CD4-positive, CD25-positive, alpha-beta regulatory T cell (primary cell): ENCODE data around the gene ADGRL1. TPM values are rescaled to one million over a fixed set of nuclear protein-coding genes. Genes with fewer than 3 reads are reported as not detected.
"Not testable (repeated sequence)": the region's sequence is repeated elsewhere in the genome, so short reads cannot be mapped to it uniquely, and the experiment has no call there.

ENCODE experiments used
- ATAC-seq, 2 donors: fragments of 150-1000 bp; cut with Tn5 transposase; one replicate each; pipeline ENCODE4 v1.10.0; 2021; ENCODE audit warnings: low read depth in 2 of 2, moderate number of reproducible peaks in 2 of 2, moderate library complexity in 1 of 2
- DNase-seq, 3 donors: peaks; one replicate each; pipeline versions ENCODE4 v3.0.0 to v3.0.0-alpha.2; 2012 to 2022; ENCODE audit warnings: mixed read lengths in 1 of 3
- H3K27ac ChIP-seq: one replicate; pipeline ENCODE4 v1.7.0; 2013; ENCODE audit warnings: mild to moderate bottlenecking, low read length; ENCODE audit not compliant: insufficient read depth, poor library complexity, severe bottlenecking
- H3K27me3 ChIP-seq: one replicate; pipeline ENCODE4 v1.7.0; 2013; ENCODE audit warnings: low read length; ENCODE audit not compliant: control insufficient read depth, insufficient read depth
- H3K36me3 ChIP-seq: one replicate; pipeline ENCODE4 v1.7.0; 2013; ENCODE audit warnings: mild to moderate bottlenecking, low read length, moderate library complexity; ENCODE audit not compliant: control insufficient read depth, insufficient read depth
- H3K4me1 ChIP-seq: 2 replicates; pipeline ENCODE4 v1.7.0; 2013; ENCODE audit warnings: mild to moderate bottlenecking, low read length; ENCODE audit not compliant: insufficient read depth, control insufficient read depth, poor library complexity, severe bottlenecking
- H3K4me3 ChIP-seq: one replicate; pipeline ENCODE4 v1.7.0; 2013; ENCODE audit warnings: low read depth, mild to moderate bottlenecking, low read length, moderate library complexity
- H3K9me3 ChIP-seq, 2 experiments: 1 replicate in 1 of 2; 2 replicates in 1 of 2; pipeline ENCODE4 v1.7.0; 2013; ENCODE audit warnings: low read length in 2 of 2, mild to moderate bottlenecking in 1 of 2, moderate library complexity in 1 of 2; ENCODE audit not compliant: control insufficient read depth in 2 of 2
- H3K27ac Mint-ChIP-seq, 3 donors: one replicate each; pipeline ENCODE4 v1.8.0; 2020 to 2022; ENCODE audit warnings: mild to moderate bottlenecking in 3 of 3, mixed read lengths in 3 of 3, moderate library complexity in 2 of 3
- H3K27me3 Mint-ChIP-seq: one replicate; pipeline ENCODE4 v1.8.0; 2022; ENCODE audit warnings: mild to moderate bottlenecking, mixed read lengths
- H3K36me3 Mint-ChIP-seq: one replicate; pipeline ENCODE4 v1.8.0; 2020; ENCODE audit warnings: mixed read lengths
- H3K4me1 Mint-ChIP-seq, 4 donors: one replicate each; pipeline ENCODE4 v1.8.0; 2020 to 2022; ENCODE audit warnings: mixed read lengths in 4 of 4, mild to moderate bottlenecking in 1 of 4
- H3K4me3 Mint-ChIP-seq, 4 donors: one replicate each; pipeline ENCODE4 v1.8.0; 2020 to 2022; ENCODE audit warnings: mild to moderate bottlenecking in 4 of 4, mixed read lengths in 4 of 4, moderate library complexity in 3 of 4
- H3K9me3 Mint-ChIP-seq, 7 donors: one replicate each; pipeline ENCODE4 v1.8.0; 2020 to 2022; ENCODE audit warnings: mixed read lengths in 7 of 7, mild to moderate bottlenecking in 3 of 7, moderate library complexity in 2 of 7
- polyA plus RNA-seq, 4 donors: library from polyadenylated mRNA; unstranded; fragments of 300-500 nt; fragmentation: Illumina TruSeq; gene quantifications; one replicate each; pipeline ENCODE4 v1.2.3, GENCODE V29; 2021
- total RNA-seq: library from RNA; stranded (reverse); gene quantifications from one replicate; pipeline ENCODE4 v1.2.3, GENCODE V29; 2022

ADGRL1 gene
- total and polyA plus RNA-seq, 5 donors from 2014 or later, result 0.21 to 8.2 (median 0.34) TPM; not detected in 1

- H3K4me3 Mint-ChIP-seq, result peak overlapping the region in 1 of 4 donors; percentile 34
- not testable (repeated sequence) for ATAC-seq
Observed at GRCh38 chr19:14197288-14197687, 8.7 kb downstream of the ADGRL1 start.

DNA sequence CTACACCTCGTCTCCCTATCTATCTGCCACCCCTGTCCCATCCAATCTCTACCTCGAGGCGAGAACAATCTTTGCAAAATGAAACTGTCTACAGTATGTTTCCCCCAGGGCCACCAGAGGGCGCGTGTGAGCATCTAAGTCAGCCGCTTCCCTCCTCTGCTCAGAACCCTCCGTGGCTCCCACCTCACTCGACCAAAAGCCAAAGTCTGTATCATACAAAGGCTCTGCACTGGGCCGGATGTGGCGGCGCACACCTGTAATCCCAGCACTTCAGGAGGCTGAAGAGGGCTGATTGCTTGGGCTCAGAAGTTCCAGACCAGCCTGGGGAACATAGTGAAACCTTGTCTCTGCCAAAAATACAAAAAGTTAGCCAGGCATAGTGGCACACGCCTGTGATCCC, 9.9 kb downstream of the ADGRL1 start:
- not testable (repeated sequence) for H3K27me3 ChIP-seq, H3K4me1 ChIP-seq, H3K27ac ChIP-seq, H3K36me3 ChIP-seq, H3K9me3 ChIP-seq, H3K9me3 Mint-ChIP-seq, H3K4me3 ChIP-seq, H3K36me3 Mint-ChIP-seq
- ATAC-seq, result peak; percentile 77 to 80
- Mint-ChIP-seq H3K4me1 (peaks cover 0 to 30% (median 12%) of the 10 kb centered on the region in 4 donors), H3K27ac (peak overlapping the region in 1 of 3 donors; percentile 79), H3K4me3 (peak overlapping the region in 2 of 4 donors; percentile 28 to 66), H3K27me3 (peaks cover 11% of the 10 kb centered on the region)
- peak; percentile 50 to 83 (median 72) for DNase-seq

More at GRCh38 chr19:14197288-14197687, 8.7 kb downstream of the ADGRL1 start:
- H3K36me3 Mint-ChIP-seq, H3K36me3 ChIP-seq, H3K27ac ChIP-seq, H3K27me3 ChIP-seq, H3K4me1 ChIP-seq, H3K9me3 ChIP-seq, H3K4me3 ChIP-seq, H3K9me3 Mint-ChIP-seq, DNase-seq: not testable (repeated sequence)
- Mint-ChIP-seq H3K27ac (peak overlapping the region in 1 of 3 donors; percentile 56), H3K27me3 (peaks cover 19% of the 10 kb centered on the region), H3K4me1 (peaks cover 0 to 31% (median 12%) of the 10 kb centered on the region in 4 donors)

DNA sequence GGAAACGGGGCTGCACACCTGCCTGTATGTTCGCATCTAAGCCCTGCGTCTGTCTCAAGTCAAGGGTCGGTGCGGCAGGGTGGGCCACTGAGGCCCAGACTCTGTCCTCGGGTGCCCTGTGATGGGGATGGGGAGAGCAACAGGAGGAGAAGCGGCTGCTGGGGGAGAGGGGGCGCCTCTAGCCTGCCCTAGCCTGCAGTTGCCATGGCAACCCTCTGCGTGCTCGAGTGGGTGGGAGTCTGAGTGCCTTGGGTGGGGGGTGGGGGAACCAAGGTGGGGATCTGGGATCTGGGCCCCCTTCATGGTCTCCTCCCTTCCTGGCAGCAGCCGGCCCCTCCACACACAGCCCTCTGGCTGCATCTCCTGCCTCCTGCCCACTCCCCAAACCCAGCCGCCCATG, 10.8 kb downstream of the ADGRL1 start:
- H3K36me3 Mint-ChIP-seq, DNase-seq, H3K9me3 ChIP-seq, H3K4me3 Mint-ChIP-seq, H3K27ac ChIP-seq, H3K9me3 Mint-ChIP-seq, ATAC-seq, H3K36me3 ChIP-seq, H3K27me3 ChIP-seq, H3K4me3 ChIP-seq, H3K4me1 ChIP-seq, H3K27ac Mint-ChIP-seq: not testable (repeated sequence)
- H3K4me1 Mint-ChIP-seq, result peaks cover 0 to 30% (median 16%) of the 10 kb centered on the region in 4 donors
- H3K27me3 Mint-ChIP-seq, result peaks cover 11% of the 10 kb centered on the region

GRCh38 chr19:14189415-14189814, 16.6 kb downstream of the ADGRL1 start:
- no peak overlapping the region for H3K4me3 ChIP-seq
- H3K9me3 Mint-ChIP-seq, result no peaks in the 10 kb centered on the region
- H3K4me3 Mint-ChIP-seq, result no peak overlapping the region
- H3K4me1 Mint-ChIP-seq, result peaks cover 0 to 14% (median 6%) of the 10 kb centered on the region in 4 donors
- H3K27ac Mint-ChIP-seq, result no peak overlapping the region
- no peaks in the 10 kb centered on the region for H3K27me3 Mint-ChIP-seq
- H3K27me3 ChIP-seq, result no peaks in the 10 kb centered on the region
- H3K36me3 ChIP-seq, result no peaks in the 10 kb centered on the region
- no peak for DNase-seq
- H3K9me3 ChIP-seq, result no peaks in the 10 kb centered on the region
- ATAC-seq, result no peak
- H3K36me3 Mint-ChIP-seq, result peaks cover 3% of the 10 kb centered on the region
- no peaks in the 10 kb centered on the region for H3K4me1 ChIP-seq
- no peak overlapping the region for H3K27ac ChIP-seq

DNA sequence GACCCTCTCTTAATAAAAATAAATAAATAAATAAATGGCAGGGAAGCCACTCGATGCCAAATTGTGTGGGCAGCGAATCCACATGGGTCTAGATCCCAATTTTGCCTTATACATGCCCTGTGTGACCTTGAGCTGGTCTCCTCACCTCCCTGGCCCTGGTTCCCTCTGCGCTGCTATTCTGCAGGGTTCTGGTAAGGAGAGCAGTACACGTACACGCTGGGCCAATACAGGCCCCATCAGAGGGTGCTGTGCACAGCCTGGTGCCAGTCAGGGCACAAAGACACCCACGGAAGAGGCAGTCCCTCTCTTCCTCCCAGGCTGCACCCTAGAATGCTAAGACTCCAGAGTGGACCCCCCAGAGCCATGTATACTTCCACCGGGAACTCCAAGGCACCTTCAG, 17.9 kb downstream of the ADGRL1 start:
- peaks cover 0 to 14% (median 6%) of the 10 kb centered on the region in 4 donors for H3K4me1 Mint-ChIP-seq
- H3K9me3 Mint-ChIP-seq, ATAC-seq, H3K27ac Mint-ChIP-seq, DNase-seq, H3K27ac ChIP-seq, H3K9me3 ChIP-seq, H3K36me3 Mint-ChIP-seq, H3K4me3 Mint-ChIP-seq, H3K4me3 ChIP-seq, H3K4me1 ChIP-seq, H3K27me3 ChIP-seq, H3K27me3 Mint-ChIP-seq, H3K36me3 ChIP-seq: not testable (repeated sequence)

GRCh38 chr19:14187561-14187960, 18.4 kb downstream of the ADGRL1 start:
- Mint-ChIP-seq H3K27ac (no peak overlapping the region), H3K4me1 (peaks cover 0 to 14% (median 6%) of the 10 kb centered on the region in 4 donors), H3K4me3 (no peak overlapping the region), H3K36me3 (peaks cover 3% of the 10 kb centered on the region), H3K9me3 (no peaks in the 10 kb centered on the region), H3K27me3 (no peaks in the 10 kb centered on the region)
- no peak for ATAC-seq
- no peaks in the 10 kb centered on the region for H3K36me3 ChIP-seq
- no peak for DNase-seq
- no peak overlapping the region for H3K27ac ChIP-seq
- no peak overlapping the region for H3K4me3 ChIP-seq
- no peaks in the 10 kb centered on the region for H3K27me3 ChIP-seq
- H3K9me3 ChIP-seq, result no peaks in the 10 kb centered on the region
- H3K4me1 ChIP-seq, result no peaks in the 10 kb centered on the region

- H3K4me1 Mint-ChIP-seq, result peaks cover 0 to 14% (median 6%) of the 10 kb centered on the region in 4 donors
- not testable (repeated sequence) for H3K27ac Mint-ChIP-seq, H3K27ac ChIP-seq, H3K4me1 ChIP-seq, H3K36me3 Mint-ChIP-seq, DNase-seq, H3K4me3 ChIP-seq, H3K36me3 ChIP-seq, H3K27me3 Mint-ChIP-seq, H3K4me3 Mint-ChIP-seq, ATAC-seq, H3K27me3 ChIP-seq, H3K9me3 Mint-ChIP-seq, H3K9me3 ChIP-seq
Observed at GRCh38 chr19:14186684-14187083, 19.3 kb downstream of the ADGRL1 start.

DNA sequence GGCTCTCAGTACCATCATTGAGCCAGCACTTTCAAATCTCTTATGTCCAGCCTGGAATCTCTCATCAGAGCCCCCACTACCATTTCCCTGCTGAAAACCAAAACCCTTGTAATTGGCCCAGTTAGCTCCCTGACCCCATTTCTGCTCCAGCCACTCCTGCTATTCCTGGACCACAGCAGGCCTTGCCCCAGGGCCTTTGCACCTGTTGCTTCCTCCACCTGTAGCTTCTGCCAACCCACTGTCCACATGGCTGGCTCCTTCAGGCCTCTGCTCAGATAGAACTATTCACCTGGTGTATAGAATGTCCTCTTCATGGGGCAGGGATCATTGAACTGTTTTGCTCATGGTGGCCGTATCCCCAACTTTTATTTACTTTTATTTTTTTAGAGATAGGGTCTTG, 20.3 kb downstream of the ADGRL1 start:
- not testable (repeated sequence) for H3K27me3 Mint-ChIP-seq, H3K27me3 ChIP-seq, H3K4me3 ChIP-seq, H3K36me3 Mint-ChIP-seq, ATAC-seq, H3K4me3 Mint-ChIP-seq, H3K9me3 Mint-ChIP-seq, H3K27ac ChIP-seq, H3K9me3 ChIP-seq, H3K4me1 ChIP-seq, DNase-seq, H3K36me3 ChIP-seq
- H3K4me1 Mint-ChIP-seq, result peaks cover 0 to 10% (median 3%) of the 10 kb centered on the region in 4 donors
- peak overlapping the region in 2 of 3 donors; percentile 67 to 83 for H3K27ac Mint-ChIP-seq
